Keratinocyte (primary cell): ENCODE data around the gene TOX3. TPM values are rescaled to one million over a fixed set of nuclear protein-coding genes. Genes with fewer than 3 reads are reported as not detected.

ENCODE experiments used
- DNase-seq: peaks from one replicate; pipeline ENCODE4 v3.0.0-alpha.2; 2011; ENCODE audit warnings: low read depth, missing footprints, low spot score
- FAIRE-seq: peaks from 2 replicates; lab custom pipeline; 2011; peaks lifted over from hg19 to GRCh38; lab: Jason Lieb, UNC
- H2AFZ ChIP-seq: 2 replicates; pipeline ENCODE4 v1.6.0; 2012; ENCODE audit warnings: low read length, control low read depth, inconsistent platforms; ENCODE audit not compliant: control insufficient read depth
- H3K27ac ChIP-seq: 2 replicates; pipeline ENCODE4 v1.5.1; 2011; ENCODE audit warnings: low read length; ENCODE audit not compliant: control insufficient read depth, insufficient read depth
- H3K27me3 ChIP-seq: 3 replicates; pipeline ENCODE4 v1.6.0; 2011; ENCODE audit warnings: low read length; ENCODE audit not compliant: control insufficient read depth, insufficient read depth; ENCODE audit errors: extremely low read depth
- H3K36me3 ChIP-seq, 2 experiments: 2 replicates in 1 of 2; 3 replicates in 1 of 2; pipeline ENCODE4 v1.5.1; 2011; ENCODE audit warnings: low read length in 2 of 2, mild to moderate bottlenecking in 1 of 2; ENCODE audit not compliant: control insufficient read depth in 2 of 2, insufficient read depth in 2 of 2; ENCODE audit errors: extremely low read depth in 1 of 2
- H3K4me1 ChIP-seq: 3 replicates; pipeline ENCODE4 v1.5.1; 2011; ENCODE audit warnings: low read length; ENCODE audit not compliant: control insufficient read depth, insufficient read depth; ENCODE audit errors: extremely low read depth
- H3K4me2 ChIP-seq: 3 replicates; pipeline ENCODE4 v1.6.0; 2011; ENCODE audit warnings: low read depth, low read length; ENCODE audit not compliant: control insufficient read depth, insufficient read depth; ENCODE audit errors: extremely low read depth
- H3K4me3 ChIP-seq, 3 experiments: fragments of 200-600 bp in 1 of 3; sonication (generic) in 1 of 3; 2 replicates in 2 of 3; 3 replicates in 1 of 3; pipeline ENCODE4 v1.5.1; 2011 to 2016; ENCODE audit warnings: low read length in 3 of 3, mild to moderate bottlenecking in 3 of 3, control low read depth in 2 of 3, inconsistent platforms in 1 of 3, low read depth in 1 of 3, mixed read lengths in 1 of 3, mixed run types in 1 of 3, moderate library complexity in 1 of 3; ENCODE audit not compliant: control insufficient read depth in 2 of 3, insufficient read depth in 2 of 3; ENCODE audit errors: extremely low read depth in 1 of 3
- H3K79me2 ChIP-seq: 2 replicates; pipeline ENCODE4 v1.6.0; 2012; ENCODE audit warnings: low read length; ENCODE audit not compliant: control insufficient read depth, insufficient read depth
- H3K9ac ChIP-seq: 3 replicates; pipeline ENCODE4 v1.6.0; 2011; ENCODE audit warnings: low read length; ENCODE audit not compliant: control insufficient read depth, insufficient read depth; ENCODE audit errors: extremely low read depth
- H3K9me1 ChIP-seq: 3 replicates; pipeline ENCODE4 v1.6.0; 2011; ENCODE audit warnings: low read length; ENCODE audit not compliant: control insufficient read depth, insufficient read depth; ENCODE audit errors: extremely low read depth
- H3K9me3 ChIP-seq: 2 replicates; pipeline ENCODE4 v1.5.1; 2012; ENCODE audit warnings: low read depth, low read length; ENCODE audit not compliant: control insufficient read depth
- H4K20me1 ChIP-seq: 3 replicates; pipeline ENCODE4 v1.6.0; 2011; ENCODE audit warnings: low read length; ENCODE audit not compliant: control insufficient read depth, insufficient read depth; ENCODE audit errors: extremely low read depth
- EZH2 ChIP-seq: IDR thresholded peaks from one replicate; pipeline ENCODE4 v1.6.1; 2012; ENCODE audit warnings: inconsistent platforms, mild to moderate bottlenecking, low read length, moderate library complexity
- dilution Hi-C: fragments of 300-500 bp; cut with MboI; formaldehyde crosslinking; loops from one replicate; pipeline ENCODE4 v1.7.0; 2020; ENCODE audit warnings: low sequenced_read_pairs; ENCODE audit not compliant: extremely low pct_ligation_motif_present
- polyA plus RNA-seq, 5 experiments: library from polyadenylated mRNA; depleted of rRNA in 3 of 5; stranded (reverse) in 3 of 5; stranded (forward) in 1 of 5; unstranded in 1 of 5; fragments of >200 nt; gene quantifications; 1 replicate in 1 of 5; 2 replicates in 3 of 5; 3 replicates in 1 of 5; pipeline versions ENCODE4 v1.2.1 to v1.2.3, GENCODE V29; 2011 to 2012; ENCODE audit warnings: missing spikeins in 2 of 5, low read depth in 1 of 5, low replicate concordance in 1 of 5
- TF ChIP-seq, protein P1 (sequence below), 3 experiments: IDR thresholded peaks in 1 of 3; conservative IDR thresholded peaks in 1 of 3; optimal IDR thresholded peaks in 1 of 3; 2 replicates in 2 of 3; 3 replicates in 1 of 3; pipeline versions ENCODE3 to v1.5.1; 2011; ENCODE audit warnings: low read length in 3 of 3, mild to moderate bottlenecking in 3 of 3, moderate library complexity in 2 of 3, control low read depth in 1 of 3, inconsistent platforms in 1 of 3; ENCODE audit not compliant: insufficient read depth in 2 of 3; ENCODE audit errors: extremely low read depth in 1 of 3

TOX3 gene
- polyA plus RNA-seq, 1 donor (not counting 4 experiments of a cell fraction or from before 2014, with no cell fraction given): not detected

DNA sequence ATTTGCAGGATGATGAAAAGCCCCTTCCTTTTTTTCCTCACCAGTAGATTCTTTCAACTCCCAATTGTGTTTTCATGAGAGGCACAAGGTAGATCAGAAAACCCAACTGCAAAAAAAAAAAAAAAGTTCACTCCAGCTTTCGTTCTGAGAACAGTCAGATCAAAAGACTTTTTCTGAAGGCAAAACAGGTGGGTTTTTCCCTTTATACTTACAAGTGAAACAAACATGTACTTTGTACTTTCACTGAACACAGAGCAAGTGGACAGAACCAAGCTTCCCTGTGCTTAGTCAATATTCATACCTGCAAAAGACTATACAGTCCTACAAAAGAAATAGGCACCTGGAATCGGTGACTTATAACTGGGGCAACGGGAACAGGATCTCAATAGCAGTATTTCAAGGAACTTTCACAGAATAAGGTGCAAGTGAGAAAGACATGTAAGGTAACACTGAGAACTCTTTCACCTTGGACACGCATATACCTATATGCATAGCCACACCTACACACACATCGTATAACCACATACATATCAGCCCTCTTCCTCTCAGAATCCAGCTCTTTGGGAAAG lies 54.1 kb downstream of the TOX3 start:
- no peak for TF ChIP-seq EZH2
- TF ChIP-seq, protein P1, sequence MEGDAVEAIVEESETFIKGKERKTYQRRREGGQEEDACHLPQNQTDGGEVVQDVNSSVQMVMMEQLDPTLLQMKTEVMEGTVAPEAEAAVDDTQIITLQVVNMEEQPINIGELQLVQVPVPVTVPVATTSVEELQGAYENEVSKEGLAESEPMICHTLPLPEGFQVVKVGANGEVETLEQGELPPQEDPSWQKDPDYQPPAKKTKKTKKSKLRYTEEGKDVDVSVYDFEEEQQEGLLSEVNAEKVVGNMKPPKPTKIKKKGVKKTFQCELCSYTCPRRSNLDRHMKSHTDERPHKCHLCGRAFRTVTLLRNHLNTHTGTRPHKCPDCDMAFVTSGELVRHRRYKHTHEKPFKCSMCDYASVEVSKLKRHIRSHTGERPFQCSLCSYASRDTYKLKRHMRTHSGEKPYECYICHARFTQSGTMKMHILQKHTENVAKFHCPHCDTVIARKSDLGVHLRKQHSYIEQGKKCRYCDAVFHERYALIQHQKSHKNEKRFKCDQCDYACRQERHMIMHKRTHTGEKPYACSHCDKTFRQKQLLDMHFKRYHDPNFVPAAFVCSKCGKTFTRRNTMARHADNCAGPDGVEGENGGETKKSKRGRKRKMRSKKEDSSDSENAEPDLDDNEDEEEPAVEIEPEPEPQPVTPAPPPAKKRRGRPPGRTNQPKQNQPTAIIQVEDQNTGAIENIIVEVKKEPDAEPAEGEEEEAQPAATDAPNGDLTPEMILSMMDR (optimal IDR thresholded peaks at IDR 0.05 in 1 of 3, IDR thresholded peaks at IDR 0.05 in 1 of 3, conservative IDR thresholded peaks at IDR 0.05 in 1 of 3; ENCODE audit: extremely low read depth in 1 of 3, insufficient read depth in 2 of 3, low read length in 3 of 3): no peak
- FAIRE-seq: no peak
- dilution Hi-C loops: no loop called here

DNA sequence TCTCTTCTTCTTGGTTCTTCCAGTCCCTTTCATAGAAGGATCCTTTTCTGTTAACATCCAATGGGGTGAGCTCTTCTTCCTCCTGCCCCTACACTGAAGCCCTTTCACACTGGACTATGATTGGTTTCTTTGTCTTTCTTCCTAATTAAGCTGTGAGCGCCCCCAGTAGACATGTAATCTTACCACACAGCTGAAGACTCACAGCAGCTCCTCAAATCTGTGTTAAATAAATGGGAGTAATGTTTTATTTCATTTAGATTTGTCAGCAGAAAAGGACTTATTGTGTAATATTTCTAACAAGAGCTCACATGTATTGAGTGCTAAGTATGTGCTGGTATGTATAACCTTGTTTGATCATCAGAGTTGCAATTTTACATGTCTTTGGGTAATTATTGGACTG lies 55.7 kb downstream of the TOX3 start:
- dilution Hi-C loops: no loop called here
- Histone ChIP-seq H3K4me2 (no peak overlapping the region), H3K9ac (no peak overlapping the region), H4K20me1 (no peaks in the 10 kb centered on the region), H3K36me3 (no peaks in the 10 kb centered on the region), H3K27me3 (no peaks in the 10 kb centered on the region), H3K9me3 (no peaks in the 10 kb centered on the region), H2AFZ (no peak overlapping the region), H3K4me1 (no peaks in the 10 kb centered on the region), H3K79me2 (no peaks in the 10 kb centered on the region), H3K27ac (no peak overlapping the region), H3K9me1 (no peaks in the 10 kb centered on the region), H3K4me3 (no peak overlapping the region)
- TF ChIP-seq, protein P1 (optimal IDR thresholded peaks at IDR 0.05 in 1 of 3, IDR thresholded peaks at IDR 0.05 in 1 of 3, conservative IDR thresholded peaks at IDR 0.05 in 1 of 3; ENCODE audit: extremely low read depth in 1 of 3, insufficient read depth in 2 of 3, low read length in 3 of 3): no peak
- no peak for TF ChIP-seq EZH2
- FAIRE-seq (no peak), DNase-seq (no peak)

More for the DNA sequence above, 54.1 kb downstream of the TOX3 start:
- H3K27ac ChIP-seq: no peak overlapping the region
- no peaks in the 10 kb centered on the region for H3K4me1 ChIP-seq
- no peak overlapping the region for H3K9ac ChIP-seq
- H3K9me1 ChIP-seq: no peaks in the 10 kb centered on the region
- H3K36me3 ChIP-seq: no peaks in the 10 kb centered on the region
- DNase-seq: no peak
- no peaks in the 10 kb centered on the region for H3K27me3 ChIP-seq
- H3K4me3 ChIP-seq: no peak overlapping the region
- H2AFZ ChIP-seq: no peak overlapping the region
- no peak overlapping the region for H3K4me2 ChIP-seq
- no peaks in the 10 kb centered on the region for H3K9me3 ChIP-seq
- H4K20me1 ChIP-seq: no peaks in the 10 kb centered on the region
- no peaks in the 10 kb centered on the region for H3K79me2 ChIP-seq
